ENCODE measurements around the gene HOXB5. TPM values are rescaled to one million over a fixed set of nuclear protein-coding genes. Genes with fewer than 3 reads are reported as not detected.

HOXB5 gene
- total RNA-seq, 1 experiment from 2014 or later: 0.95 TPM

DNA sequence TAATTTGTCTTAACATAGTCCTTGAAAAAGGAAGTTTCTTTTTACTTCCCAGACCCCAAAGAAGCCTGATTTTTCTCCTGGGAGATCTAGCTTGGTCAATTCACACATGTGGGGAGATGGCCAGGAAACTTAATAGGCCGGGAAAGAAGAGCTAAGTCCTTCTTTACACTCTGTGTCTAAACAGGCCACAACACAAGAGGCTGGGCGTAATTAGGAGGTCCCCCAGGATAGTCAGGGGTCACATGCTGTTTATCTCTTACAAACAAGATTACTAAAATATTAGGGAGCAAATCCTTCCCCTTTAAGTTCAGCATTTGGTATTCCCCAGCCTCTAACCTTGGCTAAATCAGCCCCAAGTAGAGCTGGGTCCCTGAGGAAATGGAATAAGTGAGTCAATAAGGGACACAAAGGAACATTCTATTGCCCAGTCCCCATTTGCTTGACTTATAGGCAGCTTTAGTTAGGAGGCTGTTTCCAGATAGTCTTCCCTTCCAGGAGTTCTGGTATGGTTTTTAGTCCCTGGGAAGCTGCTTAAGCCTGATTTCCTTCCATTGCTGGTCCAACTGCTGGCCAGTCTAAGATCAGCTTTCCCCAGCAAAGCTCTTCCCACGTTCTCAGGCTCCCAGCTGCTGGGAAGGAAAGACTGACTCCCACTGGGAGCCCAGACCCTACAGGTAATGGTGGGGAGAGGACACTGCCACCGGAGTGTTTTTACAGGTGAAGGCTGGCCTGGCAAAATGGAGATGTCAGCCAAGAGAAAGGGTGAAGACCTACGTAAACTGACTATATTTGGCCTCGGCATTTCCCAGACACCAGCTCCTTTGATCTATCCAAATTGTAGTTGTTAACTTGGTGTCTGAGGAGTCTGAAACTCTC, 46.6 kb upstream of the HOXB5 start:
- POLR2A ChIA-PET (ENCODE audit: unreplicated experiment): interaction anchor here (0.5 to 0.6 kb wide), 2 partner anchors 15 to 523 kb away, joined by 3 to 5 read pairs; no protein-coding TSS in a partner anchor
- no peaks in the 10 kb centered on the region for H3K36me3 ChIP-seq (ENCODE audit: low read depth, low read length)
- DNase-seq (no peak), ATAC-seq (no peak)
- peaks cover 13% of the 10 kb centered on the region; the same call in 1 of the 2 replicates for H3K4me1 ChIP-seq (ENCODE audit: insufficient read depth, low read length)
- H3K4me2 ChIP-seq (ENCODE audit: low read length): no peak overlapping the region
- H3K27ac ChIP-seq (ENCODE audit: low read length): no peak overlapping the region
- no peaks in the 10 kb centered on the region for H3K27me3 ChIP-seq (ENCODE audit: low read length)
- H3F3A ChIP-seq (ENCODE audit: low read length, unreplicated experiment): no peaks in the 10 kb centered on the region
- TF ChIP-seq EZH2 (IDR thresholded peaks at IDR 0.05; ENCODE audit: low read length, unreplicated experiment): no peak
- intact Hi-C loops (cut with micrococcal nuclease): no loop called here
- H3K9ac ChIP-seq (ENCODE audit: low read length): no peak overlapping the region
- H3K79me2 ChIP-seq (ENCODE audit: low read length): no peaks in the 10 kb centered on the region
- H3K4me3 ChIP-seq (ENCODE audit: low read length): no peak overlapping the region
- no peaks in the 10 kb centered on the region for H3K9me2 ChIP-seq (replicated peaks; ENCODE audit: low read length)
- H4K20me1 ChIP-seq (ENCODE audit: low read length): no peaks in the 10 kb centered on the region
- BruUV-seq (replicated peaks): no TSS peak
- no peak overlapping the region for H2AFZ ChIP-seq (ENCODE audit: low read length)
- H3K9me3 ChIP-seq (ENCODE audit: low read length): no peaks in the 10 kb centered on the region
- CTCF ChIA-PET: interaction anchor here (1.0 kb wide), 1 partner anchor 244 kb away, joined by 3 read pairs; no protein-coding TSS in a partner anchor

DNA sequence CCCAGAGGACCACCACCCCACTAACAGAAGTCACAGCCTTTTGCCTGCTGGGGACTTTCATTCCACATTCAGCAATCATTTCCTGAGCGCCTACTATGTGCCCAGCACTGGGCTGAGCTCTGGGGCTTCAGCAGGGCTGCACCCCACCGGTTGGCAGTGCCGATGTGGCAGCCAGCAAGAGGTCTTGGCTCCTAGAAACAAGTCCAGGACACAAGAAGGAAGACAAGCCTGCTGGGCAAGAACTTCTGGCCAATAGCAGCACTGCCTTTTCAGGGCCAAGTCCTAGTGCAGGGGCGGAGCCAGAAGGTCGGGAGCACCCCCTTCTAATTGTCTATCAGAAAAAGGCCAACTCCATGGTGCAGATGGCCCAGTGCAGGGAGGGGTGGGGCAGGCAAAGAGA, 45.6 kb upstream of the HOXB5 start:
- DNase-seq (no peak), ATAC-seq (no peak)
- ChIA-PET CTCF (no interaction called here), POLR2A (ENCODE audit: unreplicated experiment) (no interaction called here)
- Histone ChIP-seq H2AFZ (ENCODE audit: low read length) (no peak overlapping the region), H4K20me1 (ENCODE audit: low read length) (no peaks in the 10 kb centered on the region), H3K27me3 (ENCODE audit: low read length) (no peaks in the 10 kb centered on the region), H3K9ac (ENCODE audit: low read length) (no peak overlapping the region), H3K79me2 (ENCODE audit: low read length) (no peaks in the 10 kb centered on the region), H3K9me3 (ENCODE audit: low read length) (no peaks in the 10 kb centered on the region), H3K36me3 (ENCODE audit: low read depth, low read length) (no peaks in the 10 kb centered on the region), H3F3A (ENCODE audit: low read length, unreplicated experiment) (no peaks in the 10 kb centered on the region), H3K9me2 (replicated peaks; ENCODE audit: low read length) (no peaks in the 10 kb centered on the region), H3K4me1 (ENCODE audit: insufficient read depth, low read length) (peaks cover 13% of the 10 kb centered on the region; the same call in 1 of the 2 replicates), H3K27ac (ENCODE audit: low read length) (no peak overlapping the region), H3K4me2 (ENCODE audit: low read length) (no peak overlapping the region), H3K4me3 (ENCODE audit: low read length) (no peak overlapping the region)
- intact Hi-C loops (cut with micrococcal nuclease): no loop called here
- TF ChIP-seq EZH2phosphoT487 (IDR thresholded peaks at IDR 0.05; ENCODE audit: borderline replicate concordance, low read length): no peak
- TF ChIP-seq EZH2 (IDR thresholded peaks at IDR 0.05; ENCODE audit: low read length, unreplicated experiment): no peak
- TF ChIP-seq, protein P1, sequence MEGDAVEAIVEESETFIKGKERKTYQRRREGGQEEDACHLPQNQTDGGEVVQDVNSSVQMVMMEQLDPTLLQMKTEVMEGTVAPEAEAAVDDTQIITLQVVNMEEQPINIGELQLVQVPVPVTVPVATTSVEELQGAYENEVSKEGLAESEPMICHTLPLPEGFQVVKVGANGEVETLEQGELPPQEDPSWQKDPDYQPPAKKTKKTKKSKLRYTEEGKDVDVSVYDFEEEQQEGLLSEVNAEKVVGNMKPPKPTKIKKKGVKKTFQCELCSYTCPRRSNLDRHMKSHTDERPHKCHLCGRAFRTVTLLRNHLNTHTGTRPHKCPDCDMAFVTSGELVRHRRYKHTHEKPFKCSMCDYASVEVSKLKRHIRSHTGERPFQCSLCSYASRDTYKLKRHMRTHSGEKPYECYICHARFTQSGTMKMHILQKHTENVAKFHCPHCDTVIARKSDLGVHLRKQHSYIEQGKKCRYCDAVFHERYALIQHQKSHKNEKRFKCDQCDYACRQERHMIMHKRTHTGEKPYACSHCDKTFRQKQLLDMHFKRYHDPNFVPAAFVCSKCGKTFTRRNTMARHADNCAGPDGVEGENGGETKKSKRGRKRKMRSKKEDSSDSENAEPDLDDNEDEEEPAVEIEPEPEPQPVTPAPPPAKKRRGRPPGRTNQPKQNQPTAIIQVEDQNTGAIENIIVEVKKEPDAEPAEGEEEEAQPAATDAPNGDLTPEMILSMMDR (conservative IDR thresholded peaks at IDR 0.05; ENCODE audit: low read depth, low read length): no peak
- no TSS peak for BruUV-seq (replicated peaks)

DNA sequence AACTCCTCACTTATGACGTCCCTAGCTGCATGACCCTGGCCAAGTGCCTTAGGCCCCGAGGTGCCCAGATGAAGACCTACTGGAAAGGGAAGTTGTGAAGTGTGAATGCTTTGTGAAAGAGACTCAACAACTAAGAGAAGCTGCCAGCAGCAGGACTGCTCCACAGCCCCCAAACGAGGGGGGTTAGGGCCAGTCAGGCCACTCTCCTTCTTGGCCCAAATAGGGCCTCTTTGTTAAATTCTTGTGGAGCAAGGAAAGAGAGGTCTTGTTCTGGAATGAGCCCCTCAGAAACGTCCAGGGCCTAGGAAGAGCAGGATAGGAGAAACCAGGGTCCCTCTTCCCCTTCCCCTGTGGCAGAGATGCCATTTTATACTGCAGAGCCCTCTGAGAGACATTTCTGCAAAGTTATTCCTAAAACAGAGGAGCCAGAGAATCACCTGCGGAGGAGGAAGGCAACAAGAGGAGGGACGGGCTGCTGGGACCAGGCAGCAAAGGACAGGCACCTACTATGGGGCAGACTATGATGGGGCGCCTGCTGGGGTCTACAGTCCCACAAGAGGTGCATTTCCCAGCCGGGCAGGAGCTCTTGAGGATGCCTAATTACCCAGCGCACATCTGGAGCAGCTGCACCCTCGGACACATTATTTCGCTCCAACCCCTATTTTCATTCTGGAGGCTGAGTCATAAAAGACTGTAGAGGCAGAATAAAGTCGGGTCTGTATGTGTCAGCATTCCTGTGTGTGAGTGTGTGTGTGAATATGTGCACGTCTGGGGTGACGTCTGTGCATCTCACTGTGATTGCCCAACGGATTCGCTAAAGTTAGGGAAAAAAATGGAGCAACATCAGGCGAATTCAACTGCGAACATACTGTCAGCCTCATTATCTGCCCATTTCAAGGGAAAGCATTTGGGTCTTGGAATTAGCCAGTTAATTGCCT, 44.0 kb upstream of the HOXB5 start:
- Histone ChIP-seq H3K4me1 (ENCODE audit: insufficient read depth, low read length) (peaks cover 13% of the 10 kb centered on the region; the same call in 1 of the 2 replicates), H3K4me3 (ENCODE audit: low read length) (no peak overlapping the region), H3F3A (ENCODE audit: low read length, unreplicated experiment) (no peaks in the 10 kb centered on the region), H3K9me2 (replicated peaks; ENCODE audit: low read length) (no peaks in the 10 kb centered on the region), H3K36me3 (ENCODE audit: low read depth, low read length) (no peaks in the 10 kb centered on the region), H2AFZ (ENCODE audit: low read length) (no peak overlapping the region), H3K79me2 (ENCODE audit: low read length) (no peaks in the 10 kb centered on the region), H3K27ac (ENCODE audit: low read length) (no peak overlapping the region), H3K4me2 (ENCODE audit: low read length) (0 out of 2 replicates have a peak overlapping the region, but pooled peaks have one; percentile 23), H3K9ac (ENCODE audit: low read length) (no peak overlapping the region), H3K27me3 (ENCODE audit: low read length) (no peaks in the 10 kb centered on the region; the same call in 1 of the 2 replicates), H4K20me1 (ENCODE audit: low read length) (no peaks in the 10 kb centered on the region), H3K9me3 (ENCODE audit: low read length) (no peaks in the 10 kb centered on the region)
- DNase-seq (peak; percentile 76), ATAC-seq (peak; percentile 34)
- CTCF ChIA-PET: interaction anchor here (1.2 kb wide), 2 partner anchors 34 to 241 kb away, joined by 10 to 11 read pairs; no protein-coding TSS in a partner anchor
- POLR2A ChIA-PET (ENCODE audit: unreplicated experiment): no interaction called here
- no TSS peak for BruUV-seq (replicated peaks)
- intact Hi-C loops (cut with micrococcal nuclease): no loop called here
- no peak for TF ChIP-seq EZH2phosphoT487 (IDR thresholded peaks at IDR 0.05; ENCODE audit: borderline replicate concordance, low read length)
- TF ChIP-seq, protein P1 (conservative IDR thresholded peaks at IDR 0.05; ENCODE audit: low read depth, low read length): no peak
- TF ChIP-seq EZH2 (IDR thresholded peaks at IDR 0.05; ENCODE audit: low read length, unreplicated experiment): no peak

Data from PC-3 (cell line).